Spleen (tissue), 11 donors: ENCODE data around the gene ARL10. TPM values are rescaled to one million over a fixed set of nuclear protein-coding genes. Genes with fewer than 3 reads are reported as not detected.
A peak's percentile ranks its signal among the peaks of the same experiment; 100 is the strongest.
"Not testable (repeated sequence)": the region's sequence is repeated elsewhere in the genome, so short reads cannot be mapped to it uniquely, and the experiment has no call there.

Experiments used
- DNase-seq: peaks from one replicate; pipeline ENCODE4 v3.0.0-alpha.2; 2020
- H3K27ac ChIP-seq, 8 donors: fragments of 200-600 bp; sonication (generic) in 7 of 8; 1 replicate in 4 of 8; 2 replicates in 4 of 8; pipeline versions ENCODE4 v1.5.0 to v1.8.0; 2016 to 2021; ENCODE audit warnings: inconsistent platforms in 4 of 8, mild to moderate bottlenecking in 4 of 8, moderate library complexity in 1 of 8
- H3K27me3 ChIP-seq, 7 donors: fragments of 200-600 bp; sonication (generic) in 6 of 7; replicated peaks in 1 of 7; 1 replicate in 4 of 7; 2 replicates in 3 of 7; pipeline versions ENCODE4 v1.5.0 to v1.8.0; 2016 to 2021; ENCODE audit warnings: inconsistent platforms in 3 of 7, mild to moderate bottlenecking in 1 of 7
- H3K36me3 ChIP-seq, 6 donors: fragments of 200-600 bp; sonication (generic) in 5 of 6; 1 replicate in 4 of 6; 2 replicates in 2 of 6; pipeline versions ENCODE4 v1.5.0 to v1.8.0; 2016 to 2021; ENCODE audit warnings: inconsistent platforms in 2 of 6
- H3K4me1 ChIP-seq, 6 donors: fragments of 200-600 bp; sonication (generic) in 5 of 6; 1 replicate in 3 of 6; 2 replicates in 3 of 6; pipeline versions ENCODE4 v1.5.0 to v1.8.0; 2016 to 2021; ENCODE audit warnings: inconsistent platforms in 3 of 6
- H3K4me3 ChIP-seq, 8 donors: fragments of 200-600 bp; sonication (generic) in 7 of 8; 1 replicate in 4 of 8; 2 replicates in 4 of 8; pipeline versions ENCODE4 v1.5.0 to v1.8.0; 2016 to 2021; ENCODE audit warnings: inconsistent platforms in 4 of 8, mild to moderate bottlenecking in 4 of 8, moderate library complexity in 2 of 8
- H3K9me3 ChIP-seq, 8 donors: fragments of 200-600 bp; sonication (generic) in 7 of 8; 1 replicate in 4 of 8; 2 replicates in 4 of 8; pipeline versions ENCODE4 v1.5.0 to v1.8.0; 2016 to 2021; ENCODE audit warnings: inconsistent platforms in 4 of 8
- POLR2A ChIP-seq, 3 donors: fragments of 450-650 bp; IDR thresholded peaks; one replicate each; pipeline ENCODE4 v1.5.1; 2017; ENCODE audit warnings: antibody characterized with exemption in 3 of 3, mild to moderate bottlenecking in 1 of 3
- POLR2AphosphoS5 ChIP-seq, 3 donors: sonication (generic); formaldehyde crosslinking; IDR thresholded peaks; one replicate each; pipeline ENCODE4 v1.5.1; 2017; ENCODE audit warnings: antibody characterized with exemption in 3 of 3
- WGBS, 5 donors: extraction: QIAGEN DNeasy Blood & Tissue Kit in 3 of 5; methylation state at CpG; one replicate each; pipeline versions ENCODE4 v1.1.5 to v1.1.7; 2013 to 2018; 5-methylcytosine and 5-hydroxymethylcytosine counted together
- intact Hi-C: fragments of 100-400 bp; cut with DNase I; formaldehyde crosslinking; loops from one replicate; pipeline ENCODE4 v1.15.0; 2023; ENCODE audit warnings: low total_unique reads
- polyA plus RNA-seq, 3 donors: library from polyadenylated mRNA; stranded (reverse); fragments of 200-250 nt; gene quantifications; one replicate each; pipeline ENCODE4 v1.2.1, GENCODE V29; 2013
- total RNA-seq, 7 donors: library from RNA; depleted of rRNA in 3 of 7; stranded (reverse); fragments of >200 nt in 3 of 7; fragmentation: NEBNext Ultra II Directional in 4 of 7; extraction: Animal tissue kit (Norgen Biotek cat#: 25700) in 4 of 7; gene quantifications; one replicate each; pipeline versions ENCODE4 v1.1.0 to v1.2.1, GENCODE V29; 2016 to 2021
- TF ChIP-seq, protein P1 (sequence below), 11 experiments: fragments of 200-600 bp in 7 of 11; fragments of 450-650 bp in 4 of 11; sonication (generic) in 4 of 11; IDR thresholded peaks in 8 of 11; conservative IDR thresholded peaks in 3 of 11; 1 replicate in 7 of 11; 2 replicates in 4 of 11; pipeline versions ENCODE4 v1.4.0 to v1.8.0; 2016 to 2021; ENCODE audit warnings: antibody characterized with exemption in 11 of 11, inconsistent platforms in 4 of 11, mild to moderate bottlenecking in 1 of 11
- donor health status: healthy with polysubstance abuse.
- donor health status: DM: no; HTN: no; CAD: no; lungs with moderate emphysema.
- donor health status: DM: no; HTN: no; CAD: no.
- donor health status: Bipolar disorder and iron deficiency.
- donor health status: healthy.
- donor health status: DM: no; HTN: no; CAD: no.
- donor health status: DM: yes; HTN: yes; CAD: no.

Gene ARL10
- total and polyA plus RNA-seq, 10 donors: 1.6 to 17.8 (median 6.8) TPM

DNA sequence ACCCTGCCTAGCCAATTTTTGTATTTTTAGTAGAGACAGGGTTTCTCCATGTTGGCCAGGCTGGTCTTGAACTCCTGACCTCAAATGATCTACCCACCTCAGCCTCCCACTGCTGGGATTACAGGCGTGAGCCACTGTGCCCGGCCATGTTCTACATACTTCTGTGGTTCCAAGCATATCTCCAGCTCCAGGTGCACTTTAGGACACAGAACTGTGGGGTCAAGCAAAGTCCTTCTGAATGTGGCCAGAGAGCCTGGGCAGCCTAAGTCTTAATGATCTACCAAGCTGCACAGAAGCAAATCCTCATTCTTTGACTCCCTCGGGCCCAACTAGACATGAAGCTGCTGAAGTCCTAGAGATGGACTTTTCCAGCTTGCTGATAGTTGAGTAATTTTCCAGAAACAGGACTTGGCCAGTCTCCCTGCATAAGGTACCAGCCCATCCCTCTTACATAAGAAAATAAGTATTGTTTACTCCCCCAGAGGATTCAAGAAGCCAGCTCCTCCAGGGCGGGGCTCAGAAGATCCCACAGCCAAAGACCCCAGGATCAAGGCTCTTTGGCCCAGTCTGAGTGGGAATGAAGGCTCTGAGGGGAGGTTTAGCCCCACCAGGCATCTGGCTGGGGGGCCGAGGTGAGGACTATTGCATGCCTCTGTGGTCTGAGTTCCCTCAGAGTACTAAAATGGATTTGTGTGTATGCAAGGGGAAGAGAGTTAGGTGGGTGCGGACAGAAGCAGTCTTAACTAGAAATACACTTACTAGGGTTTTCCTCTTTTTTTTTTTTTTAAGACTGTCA is 42.4 kb downstream of the ARL10 start:
- no peaks in the 10 kb centered on the region for H3K9me3 ChIP-seq
- no peak overlapping the region for H3K27ac ChIP-seq
- peaks cover 0 to 20% (median 3%) of the 10 kb centered on the region in 6 donors for H3K4me1 ChIP-seq
- no peak for TF ChIP-seq POLR2A (IDR thresholded peaks at IDR 0.05)
- TF ChIP-seq, protein P1, sequence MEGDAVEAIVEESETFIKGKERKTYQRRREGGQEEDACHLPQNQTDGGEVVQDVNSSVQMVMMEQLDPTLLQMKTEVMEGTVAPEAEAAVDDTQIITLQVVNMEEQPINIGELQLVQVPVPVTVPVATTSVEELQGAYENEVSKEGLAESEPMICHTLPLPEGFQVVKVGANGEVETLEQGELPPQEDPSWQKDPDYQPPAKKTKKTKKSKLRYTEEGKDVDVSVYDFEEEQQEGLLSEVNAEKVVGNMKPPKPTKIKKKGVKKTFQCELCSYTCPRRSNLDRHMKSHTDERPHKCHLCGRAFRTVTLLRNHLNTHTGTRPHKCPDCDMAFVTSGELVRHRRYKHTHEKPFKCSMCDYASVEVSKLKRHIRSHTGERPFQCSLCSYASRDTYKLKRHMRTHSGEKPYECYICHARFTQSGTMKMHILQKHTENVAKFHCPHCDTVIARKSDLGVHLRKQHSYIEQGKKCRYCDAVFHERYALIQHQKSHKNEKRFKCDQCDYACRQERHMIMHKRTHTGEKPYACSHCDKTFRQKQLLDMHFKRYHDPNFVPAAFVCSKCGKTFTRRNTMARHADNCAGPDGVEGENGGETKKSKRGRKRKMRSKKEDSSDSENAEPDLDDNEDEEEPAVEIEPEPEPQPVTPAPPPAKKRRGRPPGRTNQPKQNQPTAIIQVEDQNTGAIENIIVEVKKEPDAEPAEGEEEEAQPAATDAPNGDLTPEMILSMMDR (IDR thresholded peaks at IDR 0.05 in 8 of 11, conservative IDR thresholded peaks at IDR 0.05 in 3 of 11): no peak
- no peak for TF ChIP-seq POLR2AphosphoS5 (IDR thresholded peaks at IDR 0.05)
- H3K27me3 ChIP-seq: no peaks in the 10 kb centered on the region
- intact Hi-C loops: no loop called here
- peaks cover 0 to 77% (median 42%) of the 10 kb centered on the region in 6 donors for H3K36me3 ChIP-seq
- 92 to 100% (median 95%) methylated on average over 5 to 6 of the region's 6 CpGs for WGBS, 5 donors
- no peak overlapping the region for H3K4me3 ChIP-seq
- DNase-seq: peak; percentile 31

DNA sequence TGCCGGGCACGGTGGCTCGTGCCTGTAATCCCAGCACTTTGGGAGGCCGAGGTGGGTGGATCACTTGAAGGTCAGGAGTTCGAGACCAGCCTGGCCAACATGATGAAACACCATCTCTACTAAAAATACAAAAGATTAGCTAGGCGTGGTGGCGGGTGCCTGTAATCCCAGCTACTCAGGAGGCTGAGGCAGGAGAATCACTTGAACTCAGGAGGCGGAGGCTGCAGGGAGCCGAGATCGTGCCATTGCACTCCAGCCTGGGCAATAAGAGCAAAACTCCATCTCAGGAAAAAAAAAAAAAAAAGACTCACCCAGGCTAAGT is 42.9 kb downstream of the ARL10 start:
- H3K27me3 ChIP-seq, intact Hi-C loops, H3K9me3 ChIP-seq, H3K4me3 ChIP-seq, H3K27ac ChIP-seq: not testable (repeated sequence)
- H3K36me3 ChIP-seq: peaks cover 0 to 77% (median 42%) of the 10 kb centered on the region in 6 donors
- 93 to 96% (median 96%) methylated on average over 10 of the region's 10 CpGs for WGBS, 5 donors
- H3K4me1 ChIP-seq: peaks cover 0 to 25% (median 5%) of the 10 kb centered on the region in 6 donors
- peak; percentile 15 for DNase-seq

DNA sequence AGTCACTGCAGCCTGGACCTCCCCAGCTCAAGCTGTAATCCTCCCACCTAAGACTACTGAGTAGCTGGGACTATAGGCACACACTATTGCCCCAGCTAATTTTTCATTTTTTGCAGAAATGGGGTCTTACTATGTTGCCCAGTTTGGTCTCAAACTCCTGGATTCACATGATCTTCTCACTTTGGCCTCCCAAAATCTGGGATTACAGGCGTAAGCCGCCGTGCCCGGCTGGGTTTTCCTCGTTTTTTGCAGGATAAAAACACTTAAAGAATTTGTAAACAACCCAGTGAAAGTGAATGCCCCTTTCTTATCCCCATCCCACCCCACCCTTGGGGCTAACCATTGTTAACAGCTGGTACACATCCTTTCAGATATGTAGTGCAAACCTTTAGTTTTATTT is 43.3 kb downstream of the ARL10 start:
- peaks cover 0 to 74% (median 42%) of the 10 kb centered on the region in 6 donors for H3K36me3 ChIP-seq
- no peak overlapping the region for H3K27ac ChIP-seq
- 82 to 96% (median 94%) methylated on average over 5 of the region's 5 CpGs for WGBS, 5 donors
- peaks cover 0 to 29% (median 8%) of the 10 kb centered on the region in 6 donors for H3K4me1 ChIP-seq
- H3K4me3 ChIP-seq: no peak overlapping the region
- no peaks in the 10 kb centered on the region for H3K27me3 ChIP-seq
- TF ChIP-seq, protein P1 (IDR thresholded peaks at IDR 0.05 in 8 of 11, conservative IDR thresholded peaks at IDR 0.05 in 3 of 11): no peak
- no peak for TF ChIP-seq POLR2AphosphoS5 (IDR thresholded peaks at IDR 0.05)
- no peak for TF ChIP-seq POLR2A (IDR thresholded peaks at IDR 0.05)
- intact Hi-C loops: no loop called here
- no peaks in the 10 kb centered on the region for H3K9me3 ChIP-seq
- no peak for DNase-seq

DNA sequence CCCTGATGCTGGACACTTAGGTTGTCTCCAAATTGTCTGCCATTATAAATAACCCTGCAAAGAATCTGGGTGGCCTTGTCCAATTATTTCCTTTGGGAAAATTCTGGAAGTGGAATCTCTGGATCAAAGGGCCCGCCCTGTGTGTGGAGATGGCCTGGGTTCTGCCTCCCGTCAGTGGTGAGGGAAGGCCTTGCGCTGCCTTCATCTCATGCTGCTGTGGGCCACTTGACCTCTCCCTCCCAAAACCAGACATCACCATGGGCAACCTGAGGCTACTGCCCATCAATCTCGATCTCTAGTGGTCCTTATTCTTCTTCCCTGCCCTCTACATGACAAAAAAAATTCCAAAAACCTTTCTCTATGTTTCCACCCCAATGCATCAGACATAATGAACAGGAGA is 44.5 kb downstream of the ARL10 start:
- Histone ChIP-seq H3K27ac (no peak overlapping the region), H3K27me3 (no peaks in the 10 kb centered on the region), H3K4me3 (no peak overlapping the region), H3K4me1 (peaks cover 2 to 41% (median 20%) of the 10 kb centered on the region in 6 donors), H3K36me3 (peaks cover 0 to 62% (median 38%) of the 10 kb centered on the region in 6 donors), H3K9me3 (no peaks in the 10 kb centered on the region)
- no peak for DNase-seq
- intact Hi-C loops: no loop called here
- 87 to 99% (median 90%) methylated on average over 4 of the region's 4 CpGs for WGBS, 5 donors
- no peak for TF ChIP-seq POLR2A (IDR thresholded peaks at IDR 0.05)
- TF ChIP-seq POLR2AphosphoS5 (IDR thresholded peaks at IDR 0.05): no peak
- TF ChIP-seq, protein P1 (IDR thresholded peaks at IDR 0.05 in 8 of 11, conservative IDR thresholded peaks at IDR 0.05 in 3 of 11): no peak
